Osteocyte (in vitro differentiated cells): Measurements from ENCODE around the gene CASQ1. TPM values are rescaled to one million over a fixed set of nuclear protein-coding genes. Genes with fewer than 3 reads are reported as not detected.

Experiments
- DNase-seq: peaks from one replicate; pipeline ENCODE4 v3.0.0; 2021; ENCODE audit warnings: mixed read lengths; ENCODE audit not compliant: unreplicated experiment; ENCODE audit errors: extremely low spot score
- H3K27ac Mint-ChIP-seq: one replicate; pipeline ENCODE4 v1.8.0; 2021; ENCODE audit warnings: mild to moderate bottlenecking, mixed read lengths; ENCODE audit not compliant: unreplicated experiment
- H3K27me3 Mint-ChIP-seq: one replicate; pipeline ENCODE4 v1.8.0; 2021; ENCODE audit warnings: mixed read lengths; ENCODE audit not compliant: unreplicated experiment
- H3K36me3 Mint-ChIP-seq: one replicate; pipeline ENCODE4 v1.8.0; 2021; ENCODE audit warnings: mixed read lengths; ENCODE audit not compliant: unreplicated experiment
- H3K4me1 Mint-ChIP-seq: one replicate; pipeline ENCODE4 v1.8.0; 2021; ENCODE audit warnings: mixed read lengths; ENCODE audit not compliant: unreplicated experiment
- H3K4me3 Mint-ChIP-seq: one replicate; pipeline ENCODE4 v1.8.0; 2021; ENCODE audit warnings: mild to moderate bottlenecking, moderate library complexity, mixed read lengths; ENCODE audit not compliant: unreplicated experiment
- H3K9me3 Mint-ChIP-seq: one replicate; pipeline ENCODE4 v1.8.0; 2021; ENCODE audit warnings: mixed read lengths; ENCODE audit not compliant: unreplicated experiment
- total RNA-seq: library from RNA; stranded (reverse); gene quantifications from 2 replicates; pipeline ENCODE4 v1.2.1, GENCODE V29; 2021
- TF ChIP-seq, protein P1 (sequence below): fragments of 200-600 bp; sonication (generic); IDR thresholded peaks from 2 replicates; pipeline ENCODE4 v1.5.0; 2021; ENCODE audit warnings: antibody characterized with exemption, mild to moderate bottlenecking, moderate library complexity

CASQ1 gene
- total RNA-seq, 1 donor from 2014 or later = not detected

DNA sequence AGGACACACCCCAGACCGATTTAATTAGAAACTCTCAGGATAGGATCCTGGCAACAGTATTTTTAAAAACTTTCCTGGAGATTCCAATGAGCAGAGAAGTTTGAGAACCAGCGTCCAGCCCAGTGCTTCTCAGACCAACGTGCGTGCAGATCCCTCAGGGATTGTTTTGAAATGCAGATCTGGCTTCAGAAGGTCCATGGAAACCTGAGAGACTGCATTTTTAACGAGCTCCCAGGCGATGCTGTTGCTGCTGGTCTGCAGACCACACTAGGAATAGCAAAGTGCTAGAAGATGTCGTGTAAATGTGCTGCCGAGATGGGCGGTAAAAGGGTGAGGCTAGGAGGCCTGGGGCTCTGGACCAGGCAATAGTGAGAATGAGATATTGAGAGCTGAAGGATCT lies 18.4 kb upstream of the CASQ1 start:
- Mint-ChIP-seq H3K4me3 (no peak overlapping the region), H3K36me3 (no peaks in the 10 kb centered on the region), H3K9me3 (no peaks in the 10 kb centered on the region), H3K4me1 (peaks cover 40% of the 10 kb centered on the region), H3K27me3 (peaks cover 23% of the 10 kb centered on the region), H3K27ac (no peak overlapping the region)
- TF ChIP-seq, protein P1, sequence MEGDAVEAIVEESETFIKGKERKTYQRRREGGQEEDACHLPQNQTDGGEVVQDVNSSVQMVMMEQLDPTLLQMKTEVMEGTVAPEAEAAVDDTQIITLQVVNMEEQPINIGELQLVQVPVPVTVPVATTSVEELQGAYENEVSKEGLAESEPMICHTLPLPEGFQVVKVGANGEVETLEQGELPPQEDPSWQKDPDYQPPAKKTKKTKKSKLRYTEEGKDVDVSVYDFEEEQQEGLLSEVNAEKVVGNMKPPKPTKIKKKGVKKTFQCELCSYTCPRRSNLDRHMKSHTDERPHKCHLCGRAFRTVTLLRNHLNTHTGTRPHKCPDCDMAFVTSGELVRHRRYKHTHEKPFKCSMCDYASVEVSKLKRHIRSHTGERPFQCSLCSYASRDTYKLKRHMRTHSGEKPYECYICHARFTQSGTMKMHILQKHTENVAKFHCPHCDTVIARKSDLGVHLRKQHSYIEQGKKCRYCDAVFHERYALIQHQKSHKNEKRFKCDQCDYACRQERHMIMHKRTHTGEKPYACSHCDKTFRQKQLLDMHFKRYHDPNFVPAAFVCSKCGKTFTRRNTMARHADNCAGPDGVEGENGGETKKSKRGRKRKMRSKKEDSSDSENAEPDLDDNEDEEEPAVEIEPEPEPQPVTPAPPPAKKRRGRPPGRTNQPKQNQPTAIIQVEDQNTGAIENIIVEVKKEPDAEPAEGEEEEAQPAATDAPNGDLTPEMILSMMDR = no peak
- DNase-seq = no peak

DNA sequence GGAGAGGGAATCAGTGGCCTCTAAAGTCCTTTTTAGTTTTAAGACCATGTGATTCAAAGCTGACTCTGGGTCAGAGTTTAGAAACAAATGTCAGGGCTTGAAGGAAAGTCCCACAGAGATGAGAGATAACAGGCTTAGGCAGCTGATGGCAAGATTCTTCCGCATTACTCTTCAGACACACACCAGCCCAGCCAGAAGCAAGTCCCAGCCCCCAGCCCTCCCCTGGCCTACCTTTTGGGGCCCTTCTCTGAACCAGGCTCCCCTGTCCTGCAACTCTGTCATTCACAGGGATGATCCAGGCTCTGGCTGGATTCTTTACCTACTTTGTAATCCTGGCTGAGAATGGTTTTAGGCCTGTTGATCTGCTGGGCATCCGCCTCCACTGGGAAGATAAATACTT lies 13.1 kb upstream of the CASQ1 start:
- TF ChIP-seq, protein P1 = no peak
- Mint-ChIP-seq H3K36me3 (no peaks in the 10 kb centered on the region), H3K4me3 (no peak overlapping the region), H3K4me1 (no peaks in the 10 kb centered on the region), H3K27me3 (peaks cover 39% of the 10 kb centered on the region), H3K27ac (no peak overlapping the region), H3K9me3 (no peaks in the 10 kb centered on the region)
- no peak for DNase-seq

DNA sequence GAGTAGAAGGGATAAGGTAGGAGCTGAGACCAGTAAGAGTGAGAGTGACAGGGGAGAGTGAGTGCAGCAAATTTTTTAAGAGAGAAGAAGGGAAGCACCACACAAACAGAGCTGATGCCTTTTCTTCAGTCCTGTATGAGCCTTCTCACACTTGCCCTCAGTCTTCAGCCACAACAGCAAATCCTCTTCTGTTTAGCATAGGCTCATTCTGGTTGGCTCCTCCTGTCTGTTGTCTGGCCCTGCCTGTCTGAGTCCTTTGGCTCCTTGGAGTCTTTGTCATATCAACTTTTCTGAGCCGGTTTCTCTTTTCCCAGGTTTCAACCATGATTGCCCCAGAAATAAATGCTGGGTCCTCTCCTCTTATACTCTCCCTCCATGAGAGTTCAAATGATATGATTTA lies 12.7 kb upstream of the CASQ1 start:
- no peak overlapping the region for H3K27ac Mint-ChIP-seq

DNA sequence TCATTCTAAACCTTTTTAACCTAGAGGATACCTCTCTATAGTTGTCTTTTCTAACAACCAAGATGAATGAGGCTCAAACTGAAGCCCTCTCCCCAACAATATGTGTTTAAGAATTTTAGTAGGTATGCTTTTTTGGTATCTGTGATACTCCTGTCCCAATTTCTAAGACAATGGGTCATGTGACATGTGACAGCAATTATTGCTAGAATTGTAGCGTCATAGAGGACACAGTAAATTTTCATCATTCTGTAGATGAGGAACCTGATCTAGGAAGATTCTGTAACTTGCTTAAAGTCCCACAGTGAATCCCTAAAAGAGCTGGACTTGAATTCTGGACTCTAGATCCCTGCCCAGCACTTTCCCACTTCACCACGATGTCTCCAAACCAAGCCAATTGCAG lies 11.6 kb upstream of the CASQ1 start:
- Mint-ChIP-seq H3K27ac (no peak overlapping the region), H3K36me3 (no peaks in the 10 kb centered on the region), H3K4me1 (no peaks in the 10 kb centered on the region), H3K4me3 (no peak overlapping the region), H3K9me3 (no peaks in the 10 kb centered on the region), H3K27me3 (peaks cover 28% of the 10 kb centered on the region)
- no peak for DNase-seq
- TF ChIP-seq, protein P1 = no peak

More for the DNA sequence above, 12.7 kb upstream of the CASQ1 start:
- no peak for DNase-seq
- TF ChIP-seq, protein P1 = no peak
- Mint-ChIP-seq H3K4me1 (no peaks in the 10 kb centered on the region), H3K27me3 (peaks cover 37% of the 10 kb centered on the region), H3K4me3 (no peak overlapping the region), H3K36me3 (no peaks in the 10 kb centered on the region), H3K9me3 (no peaks in the 10 kb centered on the region)

DNA sequence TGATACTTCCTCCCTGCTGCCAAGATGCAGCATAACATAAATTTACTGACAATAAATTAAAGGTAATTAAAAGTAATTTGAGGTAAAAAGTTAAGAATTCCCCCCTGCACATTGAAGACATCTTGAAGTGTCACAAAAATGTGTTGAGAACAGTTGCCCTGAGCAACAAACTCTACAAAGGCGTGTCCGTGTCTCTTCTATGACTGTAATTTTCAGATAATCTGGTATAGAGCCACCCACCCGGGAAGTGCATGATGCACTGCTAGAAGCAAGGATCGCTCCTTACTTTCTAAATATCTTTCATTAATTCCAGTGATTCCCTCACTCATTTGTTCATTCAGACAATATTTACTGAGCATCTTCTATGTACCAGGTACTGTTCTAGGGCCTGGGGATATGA lies 11.0 kb upstream of the CASQ1 start:
- TF ChIP-seq, protein P1 = no peak
- H3K4me3 Mint-ChIP-seq = no peak overlapping the region
- H3K27me3 Mint-ChIP-seq = peaks cover 23% of the 10 kb centered on the region
- DNase-seq = no peak
- H3K36me3 Mint-ChIP-seq = no peaks in the 10 kb centered on the region
- H3K9me3 Mint-ChIP-seq = no peaks in the 10 kb centered on the region
- H3K27ac Mint-ChIP-seq = no peak overlapping the region
- H3K4me1 Mint-ChIP-seq = no peaks in the 10 kb centered on the region
